Neural crest cell (in vitro differentiated cells): ENCODE results near the gene OR11H7. TPM values are rescaled to one million over a fixed set of nuclear protein-coding genes. Genes with fewer than 3 reads are reported as not detected.
"Not testable (repeated sequence)": the region's sequence is repeated elsewhere in the genome, so short reads cannot be mapped to it uniquely, and the experiment has no call there.

Experiments
- DNase-seq: peaks from one replicate; pipeline ENCODE4 v3.0.0; 2021; ENCODE audit warnings: low read depth, mixed read lengths, low spot score
- H3K27ac Mint-ChIP-seq: one replicate; pipeline ENCODE4 v1.8.0; 2021; ENCODE audit warnings: mild to moderate bottlenecking, mixed read lengths; ENCODE audit not compliant: unreplicated experiment
- H3K27me3 Mint-ChIP-seq: 2 replicates; pipeline ENCODE4 v1.8.0; 2021; ENCODE audit warnings: low read depth, mild to moderate bottlenecking, mixed read lengths
- H3K36me3 Mint-ChIP-seq: 2 replicates; pipeline ENCODE4 v1.8.0; 2021; ENCODE audit warnings: low read depth, mild to moderate bottlenecking, mixed read lengths
- H3K4me1 Mint-ChIP-seq: 2 replicates; pipeline ENCODE4 v1.8.0; 2021; ENCODE audit warnings: mixed read lengths
- H3K4me3 Mint-ChIP-seq: one replicate; pipeline ENCODE4 v1.8.0; 2021; ENCODE audit warnings: mild to moderate bottlenecking, mixed read lengths
- H3K9me3 Mint-ChIP-seq: 2 replicates; pipeline ENCODE4 v1.8.0; 2021; ENCODE audit warnings: mixed read lengths
- total RNA-seq: library from RNA; stranded (reverse); gene quantifications from 2 replicates; pipeline ENCODE4 v1.2.1, GENCODE V29; 2021
- TF ChIP-seq, protein P1 (sequence below): fragments of 200-600 bp; sonication (generic); conservative IDR thresholded peaks from 2 replicates; pipeline ENCODE4 v1.5.0; 2021; ENCODE audit warnings: antibody characterized with exemption, mild to moderate bottlenecking

The OR11H7 gene
- total RNA-seq, 1 donor from 2014 or later, result not detected

DNA sequence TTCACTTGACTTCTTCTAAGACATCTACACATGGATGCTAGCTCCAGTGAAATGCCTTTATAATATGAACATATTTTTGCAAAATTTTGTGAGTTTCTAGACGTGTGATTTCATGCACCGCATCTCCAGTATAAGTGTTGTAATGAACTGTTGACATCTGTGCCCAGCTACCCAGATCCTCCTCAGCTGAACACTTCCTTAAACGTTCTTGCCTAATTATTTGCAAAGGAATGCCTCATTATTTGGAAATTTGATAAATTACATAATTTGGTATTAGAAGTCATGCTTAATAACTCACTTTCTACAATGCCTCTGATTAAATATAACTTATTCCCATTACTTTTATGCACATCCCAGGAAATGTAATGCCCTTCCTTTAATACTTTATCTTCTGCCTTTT lies 24.1 kb upstream of the OR11H7 start:
- H3K27ac Mint-ChIP-seq, result no peak overlapping the region
- peaks cover 17% of the 10 kb centered on the region for H3K9me3 Mint-ChIP-seq

DNA sequence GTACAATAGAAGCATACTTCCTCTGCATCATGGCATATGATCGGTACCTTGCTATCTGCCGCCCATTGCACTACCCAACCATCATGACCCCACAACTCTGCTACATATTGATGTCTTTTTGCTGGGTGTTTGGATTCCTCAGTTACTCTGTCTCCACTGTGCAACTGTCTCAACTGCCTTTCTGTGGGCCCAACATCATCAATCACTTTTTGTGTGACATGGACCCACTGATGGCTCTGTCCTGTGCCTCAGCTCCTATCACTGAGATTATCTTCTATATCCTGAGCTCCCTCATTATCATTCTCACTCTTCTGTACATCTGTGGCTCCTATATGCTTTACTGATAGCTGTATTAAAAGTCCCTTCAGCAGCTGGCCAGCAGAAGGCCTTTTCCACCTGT lies 19.2 kb upstream of the OR11H7 start:
- TF ChIP-seq, protein P1, sequence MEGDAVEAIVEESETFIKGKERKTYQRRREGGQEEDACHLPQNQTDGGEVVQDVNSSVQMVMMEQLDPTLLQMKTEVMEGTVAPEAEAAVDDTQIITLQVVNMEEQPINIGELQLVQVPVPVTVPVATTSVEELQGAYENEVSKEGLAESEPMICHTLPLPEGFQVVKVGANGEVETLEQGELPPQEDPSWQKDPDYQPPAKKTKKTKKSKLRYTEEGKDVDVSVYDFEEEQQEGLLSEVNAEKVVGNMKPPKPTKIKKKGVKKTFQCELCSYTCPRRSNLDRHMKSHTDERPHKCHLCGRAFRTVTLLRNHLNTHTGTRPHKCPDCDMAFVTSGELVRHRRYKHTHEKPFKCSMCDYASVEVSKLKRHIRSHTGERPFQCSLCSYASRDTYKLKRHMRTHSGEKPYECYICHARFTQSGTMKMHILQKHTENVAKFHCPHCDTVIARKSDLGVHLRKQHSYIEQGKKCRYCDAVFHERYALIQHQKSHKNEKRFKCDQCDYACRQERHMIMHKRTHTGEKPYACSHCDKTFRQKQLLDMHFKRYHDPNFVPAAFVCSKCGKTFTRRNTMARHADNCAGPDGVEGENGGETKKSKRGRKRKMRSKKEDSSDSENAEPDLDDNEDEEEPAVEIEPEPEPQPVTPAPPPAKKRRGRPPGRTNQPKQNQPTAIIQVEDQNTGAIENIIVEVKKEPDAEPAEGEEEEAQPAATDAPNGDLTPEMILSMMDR, result no peak
- Mint-ChIP-seq H3K27me3 (no peaks in the 10 kb centered on the region), H3K4me1 (no peaks in the 10 kb centered on the region), H3K27ac (no peak overlapping the region), H3K4me3 (no peak overlapping the region), H3K36me3 (peaks cover 9% of the 10 kb centered on the region), H3K9me3 (peaks cover 30% of the 10 kb centered on the region)
- DNase-seq, result no peak

More for the DNA sequence above, 24.1 kb upstream of the OR11H7 start:
- Mint-ChIP-seq H3K4me1 (no peaks in the 10 kb centered on the region), H3K36me3 (peaks cover 3% of the 10 kb centered on the region), H3K27me3 (no peaks in the 10 kb centered on the region), H3K4me3 (no peak overlapping the region)
- TF ChIP-seq, protein P1, result no peak
- no peak for DNase-seq

DNA sequence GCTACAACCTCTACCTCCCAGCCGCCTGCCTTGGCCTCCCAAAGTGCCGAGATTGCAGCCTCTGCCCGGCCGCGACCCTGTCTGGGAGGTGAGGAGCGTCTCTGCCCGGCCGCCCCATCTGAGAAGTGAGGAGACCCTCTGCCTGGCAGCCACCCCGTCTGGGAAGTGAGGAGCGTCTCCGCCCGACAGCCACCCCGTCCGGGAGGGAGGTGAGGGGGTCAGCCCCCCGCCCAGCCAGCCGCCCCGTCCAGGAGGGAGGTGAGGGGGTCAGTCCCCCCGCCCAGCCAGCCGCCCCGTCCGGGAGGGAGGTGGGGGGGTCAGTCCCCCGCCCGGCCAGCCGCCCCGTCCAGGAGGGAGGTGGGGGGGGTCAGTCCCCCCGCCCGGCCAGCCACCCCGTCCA lies 16.4 kb upstream of the OR11H7 start:
- not testable (repeated sequence) for H3K4me3 Mint-ChIP-seq, H3K27me3 Mint-ChIP-seq, H3K4me1 Mint-ChIP-seq, H3K36me3 Mint-ChIP-seq, DNase-seq, H3K27ac Mint-ChIP-seq
- H3K9me3 Mint-ChIP-seq, result peaks cover 38% of the 10 kb centered on the region

DNA sequence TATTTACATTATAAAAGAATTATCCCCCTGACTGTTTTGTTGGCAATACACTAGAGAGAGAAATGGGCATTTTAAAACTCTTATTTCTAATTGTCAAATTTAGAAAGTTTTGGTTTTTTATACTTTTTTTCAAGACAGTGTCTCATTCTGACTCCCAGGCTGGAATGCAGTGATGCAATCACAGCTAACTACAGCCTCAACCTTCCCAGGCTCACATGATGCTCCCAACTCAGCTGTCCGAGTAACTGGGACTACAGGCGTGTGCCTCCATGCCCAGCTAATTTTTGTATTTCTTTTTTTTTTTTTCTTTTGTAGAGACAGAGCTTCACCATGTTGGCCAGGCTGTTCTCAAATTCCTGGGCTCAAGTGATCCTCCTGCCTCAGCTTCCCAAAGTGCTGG lies 13.6 kb upstream of the OR11H7 start:
- Mint-ChIP-seq H3K27me3 (no peaks in the 10 kb centered on the region), H3K36me3 (peaks cover 9% of the 10 kb centered on the region), H3K27ac (no peak overlapping the region), H3K4me1 (no peaks in the 10 kb centered on the region), H3K4me3 (no peak overlapping the region), H3K9me3 (peaks cover 25% of the 10 kb centered on the region)
- TF ChIP-seq, protein P1, result no peak
- DNase-seq, result no peak

DNA sequence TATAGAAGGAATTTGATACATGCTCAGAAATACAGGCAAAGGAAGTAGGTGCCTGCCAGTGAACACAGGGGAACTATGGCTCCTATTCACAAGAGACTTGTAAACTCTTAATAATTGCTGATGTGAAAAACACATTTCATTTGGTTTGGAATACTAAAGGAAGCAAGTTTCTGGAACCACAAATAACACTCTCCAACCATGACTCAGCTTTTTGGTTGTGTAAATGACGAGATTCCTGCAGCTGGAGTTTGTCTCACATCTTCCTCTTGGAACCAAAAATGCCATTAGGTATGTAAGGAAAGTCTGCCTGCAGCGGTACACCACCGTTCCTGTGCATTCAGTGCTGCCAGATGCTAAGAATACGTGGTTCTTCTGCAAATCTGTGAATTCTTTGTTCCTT lies 9.7 kb upstream of the OR11H7 start:
- TF ChIP-seq, protein P1, result no peak
- H3K9me3 Mint-ChIP-seq, result peaks cover 17% of the 10 kb centered on the region
- H3K4me1 Mint-ChIP-seq, result no peaks in the 10 kb centered on the region
- H3K27ac Mint-ChIP-seq, result no peak overlapping the region
- peaks cover 3% of the 10 kb centered on the region for H3K36me3 Mint-ChIP-seq
- H3K4me3 Mint-ChIP-seq, result no peak overlapping the region
- DNase-seq, result no peak
- no peaks in the 10 kb centered on the region for H3K27me3 Mint-ChIP-seq

DNA sequence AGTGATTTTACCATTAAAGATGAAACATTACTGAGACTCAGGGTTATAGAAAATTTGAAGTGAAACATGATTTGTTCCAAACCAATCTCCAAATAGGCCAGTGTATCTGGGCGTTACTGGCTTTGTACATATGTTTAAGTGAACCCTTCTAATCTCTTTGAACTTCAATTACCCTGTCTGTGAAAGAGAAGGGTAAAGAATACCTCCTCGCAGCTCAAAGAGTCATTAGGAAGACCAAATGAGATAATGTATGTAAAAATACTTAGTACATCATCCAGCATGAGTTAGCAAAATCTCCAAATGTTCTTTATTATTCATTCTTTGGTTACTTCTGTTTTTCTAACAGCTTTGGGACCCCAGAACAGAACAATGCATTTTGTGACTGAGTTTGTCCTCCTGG lies 5.4 kb upstream of the OR11H7 start, which contains the start of gene OR11H6:
Gene OR11H6, plus strand, starts transcription at position 301 of the 400 bp plus-strand sequence. Its CDS starts 0 bp downstream, at position 301.
- TF ChIP-seq, protein P1, result no peak
- Mint-ChIP-seq H3K27me3 (no peaks in the 10 kb centered on the region), H3K4me3 (no peak within 1 kb of the TSS), H3K9me3 (peaks cover 12% of the 10 kb centered on the region), H3K27ac (no peak within 1 kb of the TSS), H3K36me3 (peaks cover 3% of the 10 kb centered on the region), H3K4me1 (no peaks in the 10 kb centered on the region)
- DNase-seq, result no peak

DNA sequence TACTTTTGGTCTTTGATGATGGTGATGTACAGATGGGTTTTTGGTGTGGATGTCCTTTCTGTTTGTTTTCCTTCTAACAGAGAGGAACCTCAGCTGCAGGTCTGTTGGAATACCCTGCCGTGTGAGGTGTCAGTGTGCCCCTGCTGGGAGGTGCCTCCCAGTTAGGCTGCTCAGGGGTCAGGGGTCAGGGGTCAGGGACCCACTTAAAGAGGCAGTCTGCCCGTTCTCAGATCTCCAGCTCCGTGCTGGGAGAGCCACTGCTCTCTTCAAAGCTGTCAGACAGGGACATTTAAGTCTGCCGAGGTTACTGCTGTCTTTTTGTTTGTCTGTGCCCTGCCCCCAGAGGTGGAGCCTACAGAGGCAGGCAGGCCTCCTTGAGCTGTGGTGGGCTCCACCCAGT lies 6.6 kb downstream of the OR11H7 start:
- not testable (repeated sequence) for DNase-seq, H3K9me3 Mint-ChIP-seq, H3K27ac Mint-ChIP-seq, H3K36me3 Mint-ChIP-seq, H3K27me3 Mint-ChIP-seq, H3K4me1 Mint-ChIP-seq, H3K4me3 Mint-ChIP-seq
